HT-29 (cell line): ENCODE measurements around the gene YLPM1. TPM values are rescaled to one million over a fixed set of nuclear protein-coding genes. Genes with fewer than 3 reads are reported as not detected.

Source experiments
- DNase-seq: peaks from one replicate; pipeline ENCODE4 v3.0.0-alpha.2; 2015; ENCODE audit warnings: low spot score
- total RNA-seq: library from RNA; depleted of rRNA; stranded (reverse); fragments of >200 nt; shearing (Covaris generic); gene quantifications from 2 replicates; pipeline ENCODE4 v1.2.3, GENCODE V29; 2014

The YLPM1 gene
- total RNA-seq, 1 experiment from 2014 or later, result 9.1 TPM

- DNase-seq, result no peak
Observed at GRCh38 chr14:74792249-74793039, 29.3 kb downstream of the YLPM1 start.

- DNase-seq, result peak; percentile 1
Observed at GRCh38 chr14:74793506-74794155, 30.5 kb downstream of the YLPM1 start.

GRCh38 chr14:74794947-74795346, 31.8 kb downstream of the YLPM1 start:
- no peak for DNase-seq

GRCh38 chr14:74799765-74800164, 36.6 kb downstream of the YLPM1 start:
- DNase-seq, result no peak

- no peak for DNase-seq
Observed at GRCh38 chr14:74800780-74801179, 37.7 kb downstream of the YLPM1 start.

GRCh38 chr14:74801396-74801795, 38.3 kb downstream of the YLPM1 start:
- DNase-seq, result no peak

GRCh38 chr14:74804219-74804825, 41.2 kb downstream of the YLPM1 start:
- peak; percentile 42 for DNase-seq

- no peak for DNase-seq
Observed at GRCh38 chr14:74807853-74808545, 44.9 kb downstream of the YLPM1 start.

GRCh38 chr14:74816124-74816523, 53.0 kb downstream of the YLPM1 start:
- no peak for DNase-seq

- no peak for DNase-seq
Observed at GRCh38 chr14:74820288-74820687, 57.2 kb downstream of the YLPM1 start.

GRCh38 chr14:74821267-74821915, 58.3 kb downstream of the YLPM1 start:
- no peak for DNase-seq

- no peak for DNase-seq
Observed at GRCh38 chr14:74824997-74825396, 61.9 kb downstream of the YLPM1 start.

- no peak for DNase-seq
Observed at GRCh38 chr14:74826574-74826973, 63.5 kb downstream of the YLPM1 start.

GRCh38 chr14:74829251-74829650, 66.1 kb downstream of the YLPM1 start:
- DNase-seq, result no peak

- no peak for DNase-seq
Observed at GRCh38 chr14:74832849-74833248, 69.7 kb downstream of the YLPM1 start.

- DNase-seq, result no peak
Observed at GRCh38 chr14:74834692-74835392, 71.7 kb downstream of the YLPM1 start.

GRCh38 chr14:74835645-74836250, 72.6 kb downstream of the YLPM1 start:
- no peak for DNase-seq

GRCh38 chr14:74836251-74836960, 73.3 kb downstream of the YLPM1 start:
- no peak for DNase-seq

GRCh38 chr14:74838166-74838565, 75.0 kb downstream of the YLPM1 start:
- DNase-seq, result no peak

- DNase-seq, result no peak
Observed at GRCh38 chr14:74840603-74841030, 77.5 kb downstream of the YLPM1 start.
